Measurements from ENCODE around the gene ANKRD13A. TPM values are rescaled to one million over a fixed set of nuclear protein-coding genes. Genes with fewer than 3 reads are reported as not detected.
"Not testable (repeated sequence)": the region's sequence is repeated elsewhere in the genome, so short reads cannot be mapped to it uniquely, and the experiment has no call there.

The ANKRD13A gene
- total and polyA plus RNA-seq, 7 donors = 6.8 to 16.3 (median 9.0) TPM

DNA sequence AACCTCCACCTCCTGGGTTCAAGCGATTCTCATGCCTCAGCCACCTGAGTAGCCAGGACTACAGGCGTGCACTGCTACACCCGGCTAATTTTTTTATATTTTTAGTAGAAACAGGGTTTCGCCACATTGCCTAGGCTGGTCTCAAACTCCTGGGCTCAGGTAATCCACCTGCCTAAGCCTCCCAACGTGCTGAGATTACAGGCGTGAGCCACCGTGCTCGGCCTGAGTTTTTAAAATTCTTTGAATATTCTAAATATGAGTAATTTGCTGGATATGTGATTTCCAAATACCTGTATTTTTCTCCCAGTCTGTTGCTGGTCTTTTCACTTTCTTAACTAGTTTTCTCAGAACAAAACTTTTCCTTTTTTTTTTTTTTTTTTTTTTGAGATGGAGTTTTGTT is 30.4 kb upstream of the ANKRD13A start:
- H3K9me3 ChIP-seq = no peaks in the 10 kb centered on the region
- H3K36me3 ChIP-seq (ENCODE audit: insufficient read depth in 1 of 2, low read depth in 1 of 2) = peaks cover 9 to 89% of the 10 kb centered on the region in 2 donors
- H3K27ac ChIP-seq = no peak overlapping the region
- WGBS, 3 donors = 88 to 93% (median 91%) methylated on average over 8 of the region's 8 CpGs
- no peak overlapping the region for H3K4me3 ChIP-seq
- H3K27me3 ChIP-seq (ENCODE audit: insufficient read depth in 3 of 3, low read length in 2 of 3) = no peaks in the 10 kb centered on the region
- intact Hi-C loops (cut with DNase I) = no loop called here
- ATAC-seq (no peak), DNase-seq (no peak)
- H3K4me1 ChIP-seq = peaks cover 4% of the 10 kb centered on the region
- TF ChIP-seq, protein P1, sequence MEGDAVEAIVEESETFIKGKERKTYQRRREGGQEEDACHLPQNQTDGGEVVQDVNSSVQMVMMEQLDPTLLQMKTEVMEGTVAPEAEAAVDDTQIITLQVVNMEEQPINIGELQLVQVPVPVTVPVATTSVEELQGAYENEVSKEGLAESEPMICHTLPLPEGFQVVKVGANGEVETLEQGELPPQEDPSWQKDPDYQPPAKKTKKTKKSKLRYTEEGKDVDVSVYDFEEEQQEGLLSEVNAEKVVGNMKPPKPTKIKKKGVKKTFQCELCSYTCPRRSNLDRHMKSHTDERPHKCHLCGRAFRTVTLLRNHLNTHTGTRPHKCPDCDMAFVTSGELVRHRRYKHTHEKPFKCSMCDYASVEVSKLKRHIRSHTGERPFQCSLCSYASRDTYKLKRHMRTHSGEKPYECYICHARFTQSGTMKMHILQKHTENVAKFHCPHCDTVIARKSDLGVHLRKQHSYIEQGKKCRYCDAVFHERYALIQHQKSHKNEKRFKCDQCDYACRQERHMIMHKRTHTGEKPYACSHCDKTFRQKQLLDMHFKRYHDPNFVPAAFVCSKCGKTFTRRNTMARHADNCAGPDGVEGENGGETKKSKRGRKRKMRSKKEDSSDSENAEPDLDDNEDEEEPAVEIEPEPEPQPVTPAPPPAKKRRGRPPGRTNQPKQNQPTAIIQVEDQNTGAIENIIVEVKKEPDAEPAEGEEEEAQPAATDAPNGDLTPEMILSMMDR (IDR thresholded peaks at IDR 0.05) = no peak

- Histone ChIP-seq H3K4me3 (no peak overlapping the region), H3K9me3 (no peaks in the 10 kb centered on the region), H3K36me3 (ENCODE audit: insufficient read depth in 1 of 2, low read depth in 1 of 2) (peaks cover 9 to 99% of the 10 kb centered on the region in 2 donors), H3K27me3 (ENCODE audit: insufficient read depth in 3 of 3, low read length in 2 of 3) (no peaks in the 10 kb centered on the region), H3K27ac (no peak overlapping the region), H3K4me1 (no peaks in the 10 kb centered on the region)
- intact Hi-C loops (cut with DNase I) = no loop called here
- DNase-seq (no peak), ATAC-seq (no peak)
- 96 to 97% (median 97%) methylated on average over 4 of the region's 4 CpGs for WGBS, 3 donors
- TF ChIP-seq, protein P1 (IDR thresholded peaks at IDR 0.05) = no peak
Measured at GRCh38 chr12:109972821-109973220, 26.4 kb upstream of the ANKRD13A start.

DNA sequence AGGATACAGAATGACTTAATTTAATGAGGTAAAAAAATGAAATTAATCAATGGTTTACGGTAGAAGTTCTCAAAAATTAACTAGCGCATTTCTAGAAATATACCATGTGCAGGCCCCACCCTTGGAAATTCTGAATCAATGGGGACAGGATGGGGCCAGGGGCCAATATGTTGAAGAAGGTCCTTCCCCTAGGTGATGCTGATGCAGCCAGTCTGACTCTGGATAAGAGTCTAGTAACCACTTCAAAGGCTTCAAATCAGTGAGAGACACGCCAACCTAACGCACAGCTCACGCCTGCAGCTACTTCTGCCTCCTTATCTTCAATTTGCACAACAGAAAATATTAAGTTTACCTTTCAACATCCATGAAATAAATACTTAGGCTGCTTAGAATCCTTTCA is 17.9 kb upstream of the ANKRD13A start:
- TF ChIP-seq, protein P1 (IDR thresholded peaks at IDR 0.05) = no peak
- intact Hi-C loops (cut with DNase I) = no loop called here
- H3K27ac ChIP-seq = no peak overlapping the region

DNA sequence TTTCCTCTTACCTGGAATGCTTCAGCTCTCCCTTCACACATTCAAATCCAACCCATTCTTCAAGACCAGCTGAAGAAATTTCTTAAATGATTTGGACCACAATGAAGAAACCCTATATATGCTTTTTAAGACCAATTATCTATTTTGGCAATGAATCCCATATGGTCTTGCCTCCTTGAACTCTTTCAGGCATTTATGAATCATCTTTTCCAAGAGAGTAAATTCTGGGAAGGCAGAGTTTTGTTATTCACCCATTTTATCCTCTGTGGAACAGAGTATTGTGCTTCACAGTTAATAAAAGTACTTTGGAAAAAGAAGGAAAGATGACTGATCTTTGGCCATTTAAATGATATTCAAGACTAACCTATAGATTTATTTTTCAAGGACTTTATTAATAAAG is 17.0 kb upstream of the ANKRD13A start:
- TF ChIP-seq, protein P1 (IDR thresholded peaks at IDR 0.05) = no peak
- Histone ChIP-seq H3K9me3 (no peaks in the 10 kb centered on the region), H3K27ac (no peak overlapping the region), H3K36me3 (ENCODE audit: insufficient read depth in 1 of 2, low read depth in 1 of 2) (peaks cover 0 to 99% of the 10 kb centered on the region in 2 donors), H3K27me3 (ENCODE audit: insufficient read depth in 3 of 3, low read length in 2 of 3) (no peaks in the 10 kb centered on the region), H3K4me1 (no peaks in the 10 kb centered on the region), H3K4me3 (no peak overlapping the region)
- intact Hi-C loops (cut with DNase I) = no loop called here
- no peak for ATAC-seq
- DNase-seq = no peak

More for the DNA sequence above, 17.9 kb upstream of the ANKRD13A start:
- Histone ChIP-seq H3K4me1 (no peaks in the 10 kb centered on the region), H3K4me3 (no peak overlapping the region), H3K36me3 (ENCODE audit: insufficient read depth in 1 of 2, low read depth in 1 of 2) (peaks cover 0 to 100% of the 10 kb centered on the region in 2 donors), H3K27me3 (ENCODE audit: insufficient read depth in 3 of 3, low read length in 2 of 3) (no peaks in the 10 kb centered on the region), H3K9me3 (no peaks in the 10 kb centered on the region)
- DNase-seq (no peak), ATAC-seq (no peak)
- whole genome bisulfite sequencing, 3 donors = 95 to 97% (median 96%) methylated on average over 5 of the region's 5 CpGs

DNA sequence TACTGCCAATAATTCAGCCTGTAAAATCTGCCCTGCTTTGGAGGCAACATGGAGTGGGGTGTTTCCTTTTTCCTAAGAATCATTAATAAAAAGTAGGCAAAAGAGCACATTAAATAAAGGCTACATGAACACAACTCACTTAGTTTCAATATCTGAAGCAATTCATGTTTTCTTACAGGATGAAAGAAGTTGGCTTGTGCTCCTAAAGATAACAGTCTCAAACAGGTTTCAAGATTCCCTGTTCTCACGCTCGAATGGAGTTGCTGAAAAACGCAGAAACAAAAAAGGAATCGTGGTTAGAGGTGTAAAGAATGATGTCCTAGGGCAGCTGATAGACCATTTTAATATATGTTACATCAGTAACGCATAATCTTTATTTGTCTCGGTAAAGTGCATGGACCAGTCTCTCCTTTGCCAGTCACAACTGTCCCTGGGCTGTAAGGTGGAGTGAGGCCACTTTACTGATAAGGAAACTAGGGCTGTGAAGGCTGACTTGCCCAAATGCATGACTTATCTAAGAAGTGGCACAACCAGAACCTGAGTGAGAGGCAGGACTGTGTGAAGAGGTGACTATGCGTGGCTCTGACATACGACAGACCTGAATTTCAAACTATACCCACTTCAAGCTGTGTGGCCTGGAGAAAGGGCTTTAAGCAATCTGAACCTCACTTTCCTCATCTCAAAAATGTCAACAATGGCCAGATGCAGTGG is 15.6 kb upstream of the ANKRD13A start:
- no peaks in the 10 kb centered on the region for H3K9me3 ChIP-seq
- H3K36me3 ChIP-seq (ENCODE audit: insufficient read depth in 1 of 2, low read depth in 1 of 2) = peaks cover 0 to 99% of the 10 kb centered on the region in 2 donors
- WGBS, 3 donors = 94 to 96% (median 95%) methylated on average over 8 of the region's 8 CpGs
- no peaks in the 10 kb centered on the region for H3K27me3 ChIP-seq (ENCODE audit: insufficient read depth in 3 of 3, low read length in 2 of 3)
- H3K27ac ChIP-seq = no peak overlapping the region
- intact Hi-C loops (cut with DNase I) = no loop called here
- no peak overlapping the region for H3K4me3 ChIP-seq
- DNase-seq = no peak
- no peak for ATAC-seq
- no peaks in the 10 kb centered on the region for H3K4me1 ChIP-seq
- TF ChIP-seq, protein P1 (IDR thresholded peaks at IDR 0.05) = no peak

- ATAC-seq; intact Hi-C loops (cut with DNase I); H3K27ac ChIP-seq; H3K27me3 ChIP-seq (ENCODE audit: insufficient read depth in 3 of 3, low read length in 2 of 3); H3K4me3 ChIP-seq; H3K4me1 ChIP-seq; DNase-seq; H3K9me3 ChIP-seq: not testable (repeated sequence)
- peaks cover 0 to 99% of the 10 kb centered on the region in 2 donors for H3K36me3 ChIP-seq (ENCODE audit: insufficient read depth in 1 of 2, low read depth in 1 of 2)
- 93 to 96% (median 95%) methylated on average over 16 of the region's 16 CpGs for WGBS, 3 donors
Measured at GRCh38 chr12:109986236-109986635, 13.0 kb upstream of the ANKRD13A start.

Measured in psoas muscle (tissue), 8 donors.